GM18861 (cell line): ENCODE data around the gene ASGR2.
"Not testable (repeated sequence)": the region's sequence is repeated elsewhere in the genome, so short reads cannot be mapped to it uniquely, and the experiment has no call there.

ENCODE experiments used
- ATAC-seq: cut with Tn5 transposase; IDR thresholded peaks from one replicate; pipeline ENCODE4 v1.9.1; 2021; ENCODE audit not compliant: unreplicated experiment

Gene ASGR2

GRCh38 chr17:7100641-7101379 lies 13.8 kb downstream of the ASGR2 start:
- not testable (repeated sequence) for ATAC-seq

- no peak for ATAC-seq
Measured at GRCh38 chr17:7098802-7099459, 15.7 kb downstream of the ASGR2 start.

- ATAC-seq: no peak
Measured at GRCh38 chr17:7097940-7098339, 16.7 kb downstream of the ASGR2 start.

- ATAC-seq: no peak
Measured at GRCh38 chr17:7095625-7096024, 19.0 kb downstream of the ASGR2 start.

GRCh38 chr17:7094652-7095019 lies 20.0 kb downstream of the ASGR2 start:
- ATAC-seq: no peak

- ATAC-seq: not testable (repeated sequence)
Measured at GRCh38 chr17:7091311-7092005, 23.2 kb downstream of the ASGR2 start.

GRCh38 chr17:7089570-7089969 lies 25.1 kb downstream of the ASGR2 start:
- not testable (repeated sequence) for ATAC-seq

GRCh38 chr17:7088442-7088841 lies 26.2 kb downstream of the ASGR2 start:
- not testable (repeated sequence) for ATAC-seq

GRCh38 chr17:7084088-7084487 lies 30.5 kb downstream of the ASGR2 start:
- ATAC-seq: no peak

GRCh38 chr17:7083592-7083991 lies 31.0 kb downstream of the ASGR2 start:
- ATAC-seq: no peak

GRCh38 chr17:7081341-7082062 lies 33.1 kb downstream of the ASGR2 start:
- no peak for ATAC-seq

GRCh38 chr17:7080456-7081041 lies 34.1 kb downstream of the ASGR2 start:
- no peak for ATAC-seq

- no peak for ATAC-seq
Measured at GRCh38 chr17:7079581-7080455, 34.8 kb downstream of the ASGR2 start, which contains the start of gene CLEC10A. Gene CLEC10A, minus strand, starts transcription at chr17:7080251. Its CDS starts 1,439 bp downstream, at chr17:7078812.

- ATAC-seq: no peak
Measured at GRCh38 chr17:7078711-7079110, 35.9 kb downstream of the ASGR2 start.

- no peak for ATAC-seq
Measured at GRCh38 chr17:7077911-7078546, 36.6 kb downstream of the ASGR2 start.

- ATAC-seq: no peak
Measured at GRCh38 chr17:7074931-7075330, 39.7 kb downstream of the ASGR2 start.

- no peak for ATAC-seq
Measured at GRCh38 chr17:7072406-7072805, 42.2 kb downstream of the ASGR2 start.

GRCh38 chr17:7070712-7071111 lies 43.9 kb downstream of the ASGR2 start:
- no peak for ATAC-seq

- ATAC-seq: no peak
Measured at GRCh38 chr17:7068268-7068667, 46.4 kb downstream of the ASGR2 start.
